ENCODE results near the gene SPSB2. TPM values are rescaled to one million over a fixed set of nuclear protein-coding genes. Genes with fewer than 3 reads are reported as not detected.

The SPSB2 gene
- total and polyA plus RNA-seq, 2 donors (not counting 1 experiment from before 2014, with no cell fraction given), result 9.4 to 16.0 TPM

DNA sequence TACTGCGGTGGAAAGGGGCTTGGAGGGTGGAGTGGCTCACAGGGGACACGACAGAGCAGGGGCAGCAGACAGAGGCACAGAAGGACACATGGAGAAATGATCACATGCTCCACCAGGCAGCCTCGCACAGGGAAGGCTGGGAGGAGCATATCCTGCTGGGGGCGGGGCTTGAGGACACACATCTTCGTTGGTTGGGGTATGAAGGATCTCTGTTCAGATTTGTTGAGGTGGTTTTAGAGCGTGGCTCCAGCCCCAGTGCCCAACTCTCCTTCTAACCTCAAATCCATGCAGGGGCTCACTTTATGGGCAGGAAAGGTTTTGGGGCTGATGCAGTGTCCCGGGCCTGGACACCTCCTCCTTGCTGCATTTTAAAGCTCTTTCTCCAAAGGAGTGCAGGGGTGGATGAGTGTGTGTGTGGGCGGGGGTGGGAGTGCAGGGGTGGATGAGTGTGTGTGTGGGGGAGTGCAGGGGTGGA is 45.6 kb downstream of the SPSB2 start:
- no peak overlapping the region for H3K4me3 ChIP-seq (ENCODE audit: control extremely low read depth in 1 of 5, extremely low read depth in 1 of 5, insufficient read depth in 1 of 5, low read depth in 2 of 5, low read length in 4 of 5)
- ChIA-PET CTCF (interaction anchor here (1.0 to 6.2 kb wide), 3 partner anchors 8 to 24 kb away, joined by 3 to 31 read pairs (median 3); partner anchors contain the start of genes CDCA3 and USP5), POLR2A (interaction anchor here (1.0 kb wide), 1 partner anchor 74 kb away, joined by 3 read pairs; the partner anchor contains the start of gene MLF2)
- H3K36me3 ChIP-seq (replicated peaks in 1 of 2; ENCODE audit: control extremely low read depth in 1 of 2, control insufficient read depth in 1 of 2, extremely low read depth in 1 of 2, insufficient read depth in 2 of 2, low read length in 1 of 2), result no peaks in the 10 kb centered on the region
- H2AFZ ChIP-seq (ENCODE audit: insufficient read depth, low read depth, low read length, poor library complexity, severe bottlenecking), result no peak overlapping the region
- ATAC-seq (ENCODE audit: low read depth), result no peak
- Mint-ChIP-seq H3K27me3 (peaks cover 82% of the 10 kb centered on the region), H3K4me1 (peaks cover 21% of the 10 kb centered on the region), H3K4me3 (peak overlapping the region; percentile 72), H3K9me3 (ENCODE audit: insufficient read depth) (no peaks in the 10 kb centered on the region), H3K27ac (no peak overlapping the region)
- H3K79me2 ChIP-seq (ENCODE audit: control insufficient read depth, insufficient read depth, low read length), result no peaks in the 10 kb centered on the region
- H4K20me1 ChIP-seq (ENCODE audit: control insufficient read depth, insufficient read depth, low read length, poor library complexity, severe bottlenecking), result peaks cover 11% of the 10 kb centered on the region
- H3K9ac ChIP-seq (ENCODE audit: low read length), result no peak overlapping the region
- intact Hi-C loops (cut with micrococcal nuclease), result no loop called here
- H3K9me3 ChIP-seq (ENCODE audit: control extremely low read depth in 1 of 3, control insufficient read depth in 2 of 3, insufficient read depth in 1 of 3, low read length in 2 of 3), result peaks cover 0 to 13% (median 0%) of the 10 kb centered on the region in 3 donors
- peak; percentile 45 for DNase-seq
- H3K27me3 ChIP-seq (replicated peaks in 1 of 4; ENCODE audit: control extremely low read depth in 1 of 4, control insufficient read depth in 3 of 4, insufficient read depth in 4 of 4, low read length in 3 of 4), result peaks cover 0 to 79% (median 34%) of the 10 kb centered on the region in 4 experiments
- TF ChIP-seq, protein P1, sequence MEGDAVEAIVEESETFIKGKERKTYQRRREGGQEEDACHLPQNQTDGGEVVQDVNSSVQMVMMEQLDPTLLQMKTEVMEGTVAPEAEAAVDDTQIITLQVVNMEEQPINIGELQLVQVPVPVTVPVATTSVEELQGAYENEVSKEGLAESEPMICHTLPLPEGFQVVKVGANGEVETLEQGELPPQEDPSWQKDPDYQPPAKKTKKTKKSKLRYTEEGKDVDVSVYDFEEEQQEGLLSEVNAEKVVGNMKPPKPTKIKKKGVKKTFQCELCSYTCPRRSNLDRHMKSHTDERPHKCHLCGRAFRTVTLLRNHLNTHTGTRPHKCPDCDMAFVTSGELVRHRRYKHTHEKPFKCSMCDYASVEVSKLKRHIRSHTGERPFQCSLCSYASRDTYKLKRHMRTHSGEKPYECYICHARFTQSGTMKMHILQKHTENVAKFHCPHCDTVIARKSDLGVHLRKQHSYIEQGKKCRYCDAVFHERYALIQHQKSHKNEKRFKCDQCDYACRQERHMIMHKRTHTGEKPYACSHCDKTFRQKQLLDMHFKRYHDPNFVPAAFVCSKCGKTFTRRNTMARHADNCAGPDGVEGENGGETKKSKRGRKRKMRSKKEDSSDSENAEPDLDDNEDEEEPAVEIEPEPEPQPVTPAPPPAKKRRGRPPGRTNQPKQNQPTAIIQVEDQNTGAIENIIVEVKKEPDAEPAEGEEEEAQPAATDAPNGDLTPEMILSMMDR (IDR thresholded peaks at IDR 0.05), result no peak
- TF ChIP-seq EZH2 (IDR thresholded peaks at IDR 0.05; ENCODE audit: borderline replicate concordance, insufficient read depth, low read depth, low read length, poor library complexity, severe bottlenecking), result no peak
- WGBS (ENCODE audit: insufficient coverage), result 8% methylated on average over 5 of the region's 8 CpGs
- peaks cover 23 to 29% of the 10 kb centered on the region in 2 donors for H3K4me1 ChIP-seq (ENCODE audit: control insufficient read depth in 2 of 2, insufficient read depth in 2 of 2, low read length in 2 of 2)
- no peak overlapping the region for H3K4me2 ChIP-seq (replicated peaks; ENCODE audit: low read depth, low read length, poor library complexity, severe bottlenecking)
- H3K27ac ChIP-seq (ENCODE audit: low read length in 2 of 2), result no peak overlapping the region

DNA sequence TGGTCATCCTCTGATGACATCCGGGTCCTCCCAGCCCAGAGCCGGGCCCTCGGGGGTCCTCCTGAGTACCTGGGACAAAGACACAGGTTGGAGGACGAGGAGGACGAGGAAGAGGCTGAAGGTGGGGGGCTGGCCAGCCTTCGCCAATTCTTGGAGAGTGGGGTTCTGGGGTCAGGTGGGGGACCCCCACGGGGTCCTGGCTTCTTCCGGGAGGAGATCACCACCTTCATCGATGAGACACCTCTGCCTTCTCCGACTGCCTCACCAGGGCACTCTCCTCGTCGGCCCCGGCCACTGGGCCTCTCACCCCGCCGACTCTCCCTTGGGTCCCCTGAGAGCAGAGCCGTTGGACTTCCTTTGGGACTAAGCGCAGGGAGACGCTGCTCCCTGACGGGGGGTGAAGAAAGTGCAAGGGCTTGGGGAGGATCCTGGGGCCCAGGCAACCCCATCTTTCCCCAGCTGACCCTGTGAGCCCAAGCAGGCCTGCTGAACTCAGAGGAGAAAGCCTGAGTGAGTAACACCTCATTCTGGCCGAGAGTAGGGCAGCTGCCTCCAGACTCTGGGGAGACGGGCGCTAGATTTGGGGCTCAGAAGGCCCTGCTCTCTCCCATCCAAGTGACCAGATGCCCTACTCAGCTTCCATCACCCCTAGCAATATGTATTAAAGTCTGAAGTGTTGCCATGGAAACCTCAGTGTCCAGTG is 46.2 kb downstream of the SPSB2 start:
- intact Hi-C loops (cut with micrococcal nuclease), result no loop called here
- peaks cover 82% of the 10 kb centered on the region for H3K27me3 Mint-ChIP-seq
- no peaks in the 10 kb centered on the region for H3K79me2 ChIP-seq (ENCODE audit: control insufficient read depth, insufficient read depth, low read length)
- DNase-seq (no peak), ATAC-seq (ENCODE audit: low read depth) (no peak)
- peaks cover 0 to 85% (median 35%) of the 10 kb centered on the region in 4 experiments for H3K27me3 ChIP-seq (replicated peaks in 1 of 4; ENCODE audit: control extremely low read depth in 1 of 4, control insufficient read depth in 3 of 4, insufficient read depth in 4 of 4, low read length in 3 of 4)
- no peak overlapping the region for H3K27ac Mint-ChIP-seq
- no peak overlapping the region for H3K27ac ChIP-seq (ENCODE audit: low read length in 2 of 2)
- 89% methylated on average over 20 of the region's 22 CpGs for WGBS (ENCODE audit: insufficient coverage)
- no peaks in the 10 kb centered on the region for H3K9me3 Mint-ChIP-seq (ENCODE audit: insufficient read depth)
- no peak overlapping the region for H3K4me2 ChIP-seq (replicated peaks; ENCODE audit: low read depth, low read length, poor library complexity, severe bottlenecking)
- peak overlapping the region; percentile 72 for H3K4me3 Mint-ChIP-seq
- peaks cover 11% of the 10 kb centered on the region for H4K20me1 ChIP-seq (ENCODE audit: control insufficient read depth, insufficient read depth, low read length, poor library complexity, severe bottlenecking)
- H3K4me1 ChIP-seq (ENCODE audit: control insufficient read depth in 2 of 2, insufficient read depth in 2 of 2, low read length in 2 of 2), result peaks cover 28 to 33% of the 10 kb centered on the region in 2 donors
- no peaks in the 10 kb centered on the region for H3K36me3 ChIP-seq (replicated peaks in 1 of 2; ENCODE audit: control extremely low read depth in 1 of 2, control insufficient read depth in 1 of 2, extremely low read depth in 1 of 2, insufficient read depth in 2 of 2, low read length in 1 of 2)
- no peak overlapping the region for H3K9ac ChIP-seq (ENCODE audit: low read length)
- no peak overlapping the region for H2AFZ ChIP-seq (ENCODE audit: insufficient read depth, low read depth, low read length, poor library complexity, severe bottlenecking)
- peaks cover 0 to 13% (median 0%) of the 10 kb centered on the region in 3 donors for H3K9me3 ChIP-seq (ENCODE audit: control extremely low read depth in 1 of 3, control insufficient read depth in 2 of 3, insufficient read depth in 1 of 3, low read length in 2 of 3)
- CTCF ChIA-PET, result interaction anchor here (1.0 to 6.2 kb wide), 4 partner anchors 9 to 73 kb away, joined by 3 to 33 read pairs (median 17); partner anchors contain the start of genes CDCA3, MLF2 and USP5
- TF ChIP-seq, protein P1 (IDR thresholded peaks at IDR 0.05), result no peak
- no peak for TF ChIP-seq EZH2 (IDR thresholded peaks at IDR 0.05; ENCODE audit: borderline replicate concordance, insufficient read depth, low read depth, low read length, poor library complexity, severe bottlenecking)
- POLR2A ChIA-PET, result no interaction called here
- peaks cover 24% of the 10 kb centered on the region for H3K4me1 Mint-ChIP-seq
- no peak overlapping the region for H3K4me3 ChIP-seq (ENCODE audit: control extremely low read depth in 1 of 5, extremely low read depth in 1 of 5, insufficient read depth in 1 of 5, low read depth in 2 of 5, low read length in 4 of 5)

All from B cell (primary cell).